Lower lobe of right lung (tissue), 2 donors: ENCODE data around the gene LY6G5C. TPM values are rescaled to one million over a fixed set of nuclear protein-coding genes. Genes with fewer than 3 reads are reported as not detected.
A peak's percentile ranks its signal among the peaks of the same experiment; 100 is the strongest.

Experiments
- ATAC-seq, 2 donors: fragments of 200-7000 bp; cut with Tn5 transposase; one replicate each; pipeline ENCODE4 v1.9.1; 2020 to 2022; ENCODE audit warnings: mild to moderate bottlenecking in 2 of 2, moderate library complexity in 2 of 2
- DNase-seq: peaks from one replicate; pipeline ENCODE4 v3.0.0-alpha.2; 2020
- H3K27ac ChIP-seq: fragments of 200-600 bp; one replicate; pipeline ENCODE4 v1.8.0; 2022
- H3K27me3 ChIP-seq: fragments of 200-600 bp; one replicate; pipeline ENCODE4 v1.8.0; 2022; ENCODE audit warnings: low read depth
- H3K36me3 ChIP-seq: fragments of 200-600 bp; one replicate; pipeline ENCODE4 v1.8.0; 2022; ENCODE audit warnings: mild to moderate bottlenecking
- H3K4me1 ChIP-seq: fragments of 200-600 bp; one replicate; pipeline ENCODE4 v1.8.0; 2022
- H3K4me3 ChIP-seq: fragments of 200-600 bp; one replicate; pipeline ENCODE4 v1.8.0; 2022; ENCODE audit warnings: mild to moderate bottlenecking
- H3K9me3 ChIP-seq: fragments of 200-600 bp; one replicate; pipeline ENCODE4 v1.8.0; 2022
- intact Hi-C: fragments of 100-400 bp; cut with DNase I; formaldehyde crosslinking; loops from one replicate; pipeline ENCODE4 v1.11.0; 2022
- total RNA-seq: library from RNA; stranded (reverse); fragmentation: NEBNext Ultra II Directional; extraction: Animal tissue kit (Norgen Biotek cat#: 25700); gene quantifications from one replicate; pipeline ENCODE4 v1.2.1, GENCODE V29; 2021
- TF ChIP-seq, protein P1 (sequence below): fragments of 200-600 bp; IDR thresholded peaks from one replicate; pipeline ENCODE4 v1.8.0; 2022; ENCODE audit warnings: antibody characterized with exemption, mild to moderate bottlenecking
- donor health status: DM: no; HTN: yes; CAD: no; lungs with severe emphysema.

Gene LY6G5C
- total RNA-seq, 1 donor from 2014 or later: 2.9 TPM

DNA sequence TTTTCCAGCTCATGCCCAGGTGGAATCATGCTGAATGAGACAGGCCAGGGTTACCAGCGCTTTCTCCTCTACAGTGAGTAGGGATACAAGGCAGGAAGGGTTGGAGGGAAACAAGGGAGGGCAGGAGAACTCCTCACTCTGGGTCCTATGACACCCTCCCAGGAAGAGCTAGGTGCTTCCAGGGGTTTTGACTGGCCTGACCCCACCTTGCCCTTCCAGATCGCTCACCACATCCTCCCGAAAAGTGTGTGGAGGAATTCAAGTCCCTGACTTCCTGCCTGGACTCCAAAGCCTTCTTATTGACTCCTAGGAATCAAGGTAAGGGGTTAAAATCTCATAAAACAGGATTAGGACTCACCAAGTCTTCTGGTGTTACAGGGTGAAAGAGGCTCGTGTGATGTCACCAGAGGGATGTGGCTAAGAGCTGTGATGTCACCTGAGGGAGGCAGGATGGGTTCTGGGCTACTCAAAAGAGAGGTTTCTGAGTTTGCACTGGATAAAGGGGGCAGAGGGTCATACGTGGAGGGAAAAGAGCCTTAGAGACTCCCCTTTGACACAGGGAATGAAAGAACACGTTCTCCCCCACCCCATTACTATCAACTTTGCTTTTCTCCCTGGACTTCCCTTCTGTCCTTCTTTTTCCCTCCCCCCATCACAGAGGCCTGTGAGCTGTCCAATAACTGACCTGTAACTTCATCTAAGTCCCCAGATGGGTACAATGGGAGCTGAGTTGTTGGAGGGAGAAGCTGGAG lies 23.3 kb downstream of the LY6G5C start:
- H3K27ac ChIP-seq: peak overlapping the region; percentile 6
- intact Hi-C loops: no loop called here

DNA sequence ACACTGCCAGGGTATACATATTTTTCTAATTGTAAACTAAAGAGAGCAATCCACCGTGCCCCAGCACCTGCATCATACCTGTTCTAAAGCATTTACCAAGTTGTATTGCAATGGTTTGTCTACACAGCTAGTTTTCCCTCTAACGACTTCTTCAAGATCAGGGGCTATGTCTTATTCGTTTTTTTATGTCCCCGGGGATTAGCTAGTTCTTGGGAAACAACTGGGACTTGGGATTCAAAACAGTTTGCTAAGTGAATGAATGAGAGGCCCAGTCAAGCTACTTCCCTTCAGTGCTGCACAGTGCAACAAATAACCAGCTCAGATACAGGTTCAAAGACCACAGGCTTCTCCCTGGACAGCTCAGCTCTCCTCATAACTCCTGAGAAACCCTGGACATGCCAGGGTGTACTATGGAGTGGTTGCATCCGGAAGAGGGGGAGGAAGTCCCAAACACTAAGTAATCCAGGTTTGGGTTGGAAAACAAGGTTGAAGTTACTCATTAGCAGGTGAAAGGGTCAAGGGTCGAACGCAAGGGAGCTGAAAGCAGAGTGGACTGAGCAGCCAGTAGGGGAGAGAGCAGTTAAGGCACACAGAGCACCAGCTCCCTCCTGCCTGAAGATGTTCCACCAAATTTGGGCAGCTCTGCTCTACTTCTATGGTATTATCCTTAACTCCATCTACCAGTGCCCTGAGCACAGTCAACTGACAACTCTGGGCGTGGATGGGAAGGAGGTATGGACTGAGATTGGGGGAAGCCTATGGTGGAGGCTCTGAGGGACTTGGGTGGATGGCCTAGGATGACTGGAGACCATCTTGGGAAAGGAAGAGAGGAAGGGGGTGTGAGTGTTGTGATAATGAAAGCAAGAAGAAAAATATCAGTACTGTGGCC lies 25.3 kb downstream of the LY6G5C start, which contains the start of gene APOM:
Gene APOM (plus strand): TSS at position 546 of the 889 bp plus-strand sequence. CDS start 73 bp downstream, at position 619.
- no peaks in the 10 kb centered on the region for H3K9me3 ChIP-seq
- no peak for ATAC-seq
- H3K4me3 ChIP-seq: no peak within 1 kb of the TSS
- no peak for DNase-seq
- TF ChIP-seq, protein P1, sequence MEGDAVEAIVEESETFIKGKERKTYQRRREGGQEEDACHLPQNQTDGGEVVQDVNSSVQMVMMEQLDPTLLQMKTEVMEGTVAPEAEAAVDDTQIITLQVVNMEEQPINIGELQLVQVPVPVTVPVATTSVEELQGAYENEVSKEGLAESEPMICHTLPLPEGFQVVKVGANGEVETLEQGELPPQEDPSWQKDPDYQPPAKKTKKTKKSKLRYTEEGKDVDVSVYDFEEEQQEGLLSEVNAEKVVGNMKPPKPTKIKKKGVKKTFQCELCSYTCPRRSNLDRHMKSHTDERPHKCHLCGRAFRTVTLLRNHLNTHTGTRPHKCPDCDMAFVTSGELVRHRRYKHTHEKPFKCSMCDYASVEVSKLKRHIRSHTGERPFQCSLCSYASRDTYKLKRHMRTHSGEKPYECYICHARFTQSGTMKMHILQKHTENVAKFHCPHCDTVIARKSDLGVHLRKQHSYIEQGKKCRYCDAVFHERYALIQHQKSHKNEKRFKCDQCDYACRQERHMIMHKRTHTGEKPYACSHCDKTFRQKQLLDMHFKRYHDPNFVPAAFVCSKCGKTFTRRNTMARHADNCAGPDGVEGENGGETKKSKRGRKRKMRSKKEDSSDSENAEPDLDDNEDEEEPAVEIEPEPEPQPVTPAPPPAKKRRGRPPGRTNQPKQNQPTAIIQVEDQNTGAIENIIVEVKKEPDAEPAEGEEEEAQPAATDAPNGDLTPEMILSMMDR: no peak
- H3K27ac ChIP-seq: no peak within 1 kb of the TSS
- H3K36me3 ChIP-seq: peaks cover 34% of the 10 kb centered on the region
- intact Hi-C loops: no loop called here
- peaks cover 50% of the 10 kb centered on the region for H3K4me1 ChIP-seq
- H3K27me3 ChIP-seq: no peaks in the 10 kb centered on the region

More for the DNA sequence above, 23.3 kb downstream of the LY6G5C start:
- ATAC-seq (no peak), DNase-seq (no peak)
- TF ChIP-seq, protein P1: no peak
- peaks cover 36% of the 10 kb centered on the region for H3K36me3 ChIP-seq
- peaks cover 51% of the 10 kb centered on the region for H3K4me1 ChIP-seq
- no peaks in the 10 kb centered on the region for H3K27me3 ChIP-seq
- H3K9me3 ChIP-seq: no peaks in the 10 kb centered on the region
- H3K4me3 ChIP-seq: no peak overlapping the region

DNA sequence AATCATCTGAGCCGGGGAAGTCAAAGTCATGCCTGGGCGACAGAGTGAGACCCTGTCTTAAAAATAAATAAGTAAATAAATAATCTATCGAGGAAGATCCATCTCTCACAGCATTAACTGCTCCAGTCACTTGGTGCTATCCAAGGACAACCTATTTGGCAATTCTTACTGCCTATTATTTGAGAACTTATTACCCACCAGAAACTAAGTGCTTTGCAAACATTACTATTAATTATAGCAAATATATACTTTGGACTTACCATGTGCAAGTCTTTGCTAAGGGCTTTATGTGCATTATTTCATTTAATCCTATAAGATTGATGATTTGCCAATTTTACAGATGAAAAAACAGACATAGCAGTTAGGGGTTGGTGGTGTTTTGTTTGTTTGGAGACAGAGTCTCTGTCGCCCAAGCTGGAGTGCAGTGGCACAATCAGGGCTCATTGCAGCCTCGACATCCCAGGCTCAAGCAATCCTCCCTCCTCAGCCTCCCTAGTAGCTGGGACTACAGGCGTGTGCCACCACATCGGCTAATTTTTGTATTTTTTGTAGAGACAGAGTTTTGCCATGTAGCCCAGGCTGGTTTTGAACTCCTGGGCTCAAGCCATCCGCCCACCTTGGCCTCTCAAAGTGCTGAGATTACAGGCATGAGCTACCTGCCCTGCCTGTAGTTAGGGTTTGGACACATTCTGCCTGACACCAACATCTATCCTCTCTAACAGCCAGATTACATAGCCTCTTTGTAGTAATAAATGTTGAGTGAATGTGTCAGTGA lies 26.1 kb downstream of the LY6G5C start:
- H3K27ac ChIP-seq: no peak overlapping the region
- no peaks in the 10 kb centered on the region for H3K27me3 ChIP-seq
- intact Hi-C loops: no loop called here

DNA sequence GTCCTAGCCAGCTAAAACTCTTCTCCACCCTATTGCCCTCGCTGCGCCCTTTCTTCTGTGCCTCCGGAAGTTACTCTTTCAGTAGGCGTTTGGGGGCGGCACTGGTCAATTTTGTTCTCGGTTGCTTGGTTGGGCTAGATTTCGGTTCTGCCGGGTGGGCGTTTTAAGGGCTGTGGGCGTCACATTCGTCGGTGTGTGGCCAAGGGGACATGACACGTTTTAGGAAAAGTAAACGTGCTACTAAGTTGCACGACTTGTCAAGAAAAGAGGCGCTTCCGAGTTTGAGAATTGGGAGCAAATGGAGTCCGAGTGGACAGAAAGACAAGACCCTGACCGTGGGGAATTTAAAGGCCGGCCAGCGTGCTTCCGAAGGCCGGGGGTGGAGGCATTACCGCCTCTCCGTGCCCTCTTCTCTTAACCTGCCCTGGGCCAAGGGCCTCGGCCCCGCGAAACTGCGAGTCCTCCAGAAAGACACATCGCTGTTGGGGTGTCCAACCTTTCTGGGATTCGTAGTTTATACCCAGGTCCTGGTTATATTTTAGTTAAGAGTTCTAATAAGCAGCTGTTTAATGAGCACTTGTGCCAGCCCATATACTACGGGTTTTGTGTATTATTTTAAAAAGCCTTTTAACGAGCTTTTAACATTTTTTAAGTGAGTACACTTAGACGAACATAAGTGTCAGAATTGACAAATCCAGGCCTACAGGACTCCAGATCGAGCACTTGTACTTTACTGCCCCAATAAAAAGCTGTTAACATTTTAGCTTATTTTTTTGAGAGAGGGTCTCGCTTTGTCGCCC lies 27.7 kb downstream of the LY6G5C start:
- TF ChIP-seq, protein P1: no peak
- peak; percentile 88 for DNase-seq
- Histone ChIP-seq H3K27ac (peak overlapping the region; percentile 96), H3K36me3 (peaks cover 58% of the 10 kb centered on the region), H3K4me3 (peak overlapping the region; percentile 87), H3K4me1 (peaks cover 36% of the 10 kb centered on the region), H3K9me3 (no peaks in the 10 kb centered on the region), H3K27me3 (no peaks in the 10 kb centered on the region)
- ATAC-seq: peak; percentile 87 to 88
- intact Hi-C loops: no loop called here

More for the DNA sequence above, 26.1 kb downstream of the LY6G5C start:
- Histone ChIP-seq H3K36me3 (peaks cover 42% of the 10 kb centered on the region), H3K4me3 (no peak overlapping the region), H3K9me3 (no peaks in the 10 kb centered on the region), H3K4me1 (peaks cover 53% of the 10 kb centered on the region)
- ATAC-seq (no peak), DNase-seq (no peak)
- TF ChIP-seq, protein P1: no peak
